KBM-7 (cell line): ENCODE measurements around the gene CDC20.

Experiments
- DNase-seq: peaks from one replicate; pipeline ENCODE4 v3.0.0-alpha.2; 2015
- in situ Hi-C: fragments of 300-500 bp; cut with MboI; formaldehyde crosslinking; loops from 2 replicates; pipeline ENCODE4 v1.14.3; 2020; ENCODE audit warnings: low sequenced_read_pairs, low pct_unique_long_range_greater_than_20kb, mixed read lengths

Gene CDC20

GRCh38 chr1:43358746-43359693 is at the start of gene CDC20:
Gene CDC20 (plus strand): TSS chr1:43358981. CDS start chr1:43359216, 235 bp downstream.
- in situ Hi-C loops = no loop called here
- DNase-seq = peak; percentile 97

- DNase-seq = no peak
- in situ Hi-C loops = no loop called here
These were observed 49.3 kb upstream of the CDC20 start for GRCh38 chr1:43309405-43310025.

DNA sequence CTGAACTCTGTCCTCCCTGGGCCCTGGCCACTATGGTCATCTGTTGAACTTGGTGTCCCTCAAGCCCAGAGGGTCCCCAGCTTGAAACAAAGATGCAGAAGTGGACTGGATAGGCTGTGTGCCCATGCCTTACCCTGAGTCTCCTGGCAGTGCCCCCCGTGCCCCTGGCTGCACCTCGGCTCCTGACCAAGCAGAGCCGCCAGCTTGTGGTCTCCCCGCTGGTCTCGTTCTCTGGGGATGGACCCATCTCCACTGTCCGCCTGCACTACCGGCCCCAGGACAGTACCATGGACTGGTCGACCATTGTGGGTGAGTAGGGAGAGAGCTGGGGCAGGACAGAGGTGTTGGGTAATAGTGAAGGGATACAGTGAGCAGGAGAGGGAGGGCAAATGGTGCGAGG is 47.3 kb upstream of the CDC20 start:
- in situ Hi-C loops = no loop called here
- DNase-seq = no peak

- no peak for DNase-seq
- in situ Hi-C loops = no loop called here
These were observed 46.6 kb upstream of the CDC20 start for GRCh38 chr1:43312212-43312623.

DNA sequence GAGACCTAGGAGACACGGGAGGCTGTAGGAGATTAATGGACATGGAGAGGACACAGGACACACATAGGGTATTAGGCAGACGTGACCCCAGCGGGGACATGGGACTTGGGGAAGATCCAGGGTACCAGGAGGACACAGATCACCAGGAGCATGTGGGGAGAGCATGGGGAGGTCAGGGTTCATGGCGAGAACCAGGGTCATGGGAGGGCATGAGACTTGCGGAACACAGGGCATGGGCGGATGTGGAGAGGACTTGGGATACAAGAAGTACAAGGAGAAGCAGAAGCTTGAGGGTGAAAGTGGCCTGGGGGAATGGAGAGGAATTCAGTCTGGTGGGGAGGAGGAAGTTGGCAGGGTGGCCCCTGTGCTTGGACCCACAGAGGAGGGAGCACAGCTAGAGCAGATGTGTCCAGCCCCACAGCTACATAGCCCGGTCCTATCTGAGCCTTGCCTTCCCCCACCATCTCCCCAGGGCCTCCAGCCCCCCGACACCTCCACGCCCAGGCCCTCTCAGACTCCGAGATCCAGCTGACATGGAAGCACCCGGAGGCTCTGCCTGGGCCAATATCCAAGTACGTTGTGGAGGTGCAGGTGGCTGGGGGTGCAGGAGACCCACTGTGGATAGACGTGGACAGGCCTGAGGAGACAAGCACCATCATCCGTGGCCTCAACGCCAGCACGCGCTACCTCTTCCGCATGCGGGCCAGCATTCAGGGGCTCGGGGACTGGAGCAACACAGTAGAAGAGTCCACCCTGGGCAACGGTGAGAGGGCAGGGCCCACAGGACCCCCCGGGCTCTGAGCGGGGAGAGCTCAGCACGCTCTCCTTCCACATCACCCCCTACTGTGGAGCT is 45.9 kb upstream of the CDC20 start:
- in situ Hi-C loops = no loop called here
- no peak for DNase-seq

DNA sequence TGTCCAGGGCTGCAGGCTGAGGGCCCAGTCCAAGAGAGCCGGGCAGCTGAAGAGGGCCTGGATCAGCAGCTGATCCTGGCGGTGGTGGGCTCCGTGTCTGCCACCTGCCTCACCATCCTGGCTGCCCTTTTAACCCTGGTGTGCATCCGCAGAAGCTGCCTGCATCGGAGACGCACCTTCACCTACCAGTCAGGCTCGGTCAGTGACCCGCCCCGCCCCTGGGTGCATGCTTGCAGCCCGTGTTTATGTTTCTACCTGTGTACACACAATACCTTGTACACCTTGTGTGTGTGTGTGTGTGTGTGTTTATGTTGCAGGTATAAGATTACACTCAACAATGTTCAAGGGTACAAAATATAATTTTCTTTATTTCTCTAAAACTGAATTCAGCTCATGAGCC is 45.0 kb upstream of the CDC20 start:
- DNase-seq = no peak
- in situ Hi-C loops = no loop called here

GRCh38 chr1:43314233-43314632 is 44.5 kb upstream of the CDC20 start:
- in situ Hi-C loops = no loop called here
- DNase-seq = no peak

DNA sequence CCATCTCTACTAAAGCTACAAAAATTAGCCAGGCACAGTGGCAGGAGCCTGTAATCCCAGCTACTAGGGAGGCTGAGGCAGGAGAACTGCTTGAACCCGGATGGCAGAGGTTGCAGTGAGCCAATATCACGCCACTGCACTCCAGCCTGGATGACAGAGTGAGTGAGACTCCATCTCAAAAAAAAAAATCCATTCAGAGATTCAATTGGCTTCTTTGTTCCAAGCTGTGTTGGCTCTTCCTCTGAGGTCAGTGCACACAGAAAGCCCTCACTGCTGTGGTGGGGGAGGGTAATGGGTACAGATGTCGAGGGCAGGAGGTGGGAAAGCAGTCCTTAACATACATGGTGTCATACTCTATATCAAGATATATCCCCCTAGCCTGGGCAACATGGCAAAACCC is 43.3 kb upstream of the CDC20 start:
- in situ Hi-C loops = no loop called here
- no peak for DNase-seq

- in situ Hi-C loops = no loop called here
- DNase-seq = no peak
These were observed 42.6 kb upstream of the CDC20 start for GRCh38 chr1:43315963-43316737.

GRCh38 chr1:43316738-43317520 is 41.9 kb upstream of the CDC20 start:
- in situ Hi-C loops = no loop called here
- DNase-seq = no peak

DNA sequence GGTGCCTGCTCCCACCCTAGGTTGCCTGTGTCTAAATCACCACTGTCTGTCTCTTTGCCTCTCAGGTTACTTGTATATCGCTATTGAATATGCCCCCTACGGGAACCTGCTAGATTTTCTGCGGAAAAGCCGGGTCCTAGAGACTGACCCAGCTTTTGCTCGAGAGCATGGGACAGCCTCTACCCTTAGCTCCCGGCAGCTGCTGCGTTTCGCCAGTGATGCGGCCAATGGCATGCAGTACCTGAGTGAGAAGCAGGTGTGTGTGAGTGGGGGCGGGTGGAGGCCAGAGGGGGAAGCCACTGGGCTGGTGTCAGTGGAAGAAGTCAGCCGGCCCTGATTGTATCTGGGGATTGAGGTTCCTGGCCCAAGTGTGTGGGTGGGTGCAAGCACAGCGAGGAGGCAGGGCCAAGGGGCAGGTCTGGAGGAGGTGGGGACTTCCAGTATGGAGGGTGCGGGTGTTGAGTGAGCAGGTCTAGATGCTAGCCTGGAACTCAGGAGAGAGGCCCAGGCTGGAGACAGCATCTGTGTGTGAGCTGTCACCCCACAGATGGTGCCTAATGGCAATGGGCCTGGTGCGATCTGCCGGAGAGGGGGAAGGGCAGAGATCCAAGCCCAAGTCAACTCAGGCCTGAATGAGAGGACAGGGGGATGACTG is 40.8 kb upstream of the CDC20 start:
- DNase-seq = no peak
- in situ Hi-C loops = no loop called here

DNA sequence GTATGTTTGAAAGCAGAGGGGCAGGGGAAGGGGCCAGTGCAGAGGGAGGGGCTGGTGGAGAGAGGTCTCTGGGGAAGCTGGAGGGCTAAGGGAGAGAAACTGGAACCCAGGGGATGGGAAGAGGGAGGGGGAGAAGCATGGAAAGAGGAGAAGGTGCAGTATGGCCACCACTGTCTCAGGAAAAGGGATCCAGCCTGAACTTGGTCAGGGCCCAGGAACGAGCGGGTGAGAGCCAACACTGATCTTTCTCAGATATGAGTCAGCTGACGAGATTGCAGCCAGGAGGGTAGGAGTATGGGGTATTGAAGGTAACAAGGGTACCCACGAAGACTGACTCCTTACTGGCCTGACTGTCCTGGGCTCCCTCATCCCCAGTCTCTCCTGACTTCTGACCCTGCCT is 40.0 kb upstream of the CDC20 start:
- in situ Hi-C loops = no loop called here
- no peak for DNase-seq

GRCh38 chr1:43319288-43319687 is 39.5 kb upstream of the CDC20 start:
- in situ Hi-C loops = no loop called here
- DNase-seq = no peak

GRCh38 chr1:43319766-43320165 is 39.0 kb upstream of the CDC20 start:
- no peak for DNase-seq

GRCh38 chr1:43321331-43321891 is 37.4 kb upstream of the CDC20 start:
- in situ Hi-C loops = no loop called here
- no peak for DNase-seq

More at GRCh38 chr1:43319766-43320165, 39.0 kb upstream of the CDC20 start:
- in situ Hi-C loops = no loop called here

DNA sequence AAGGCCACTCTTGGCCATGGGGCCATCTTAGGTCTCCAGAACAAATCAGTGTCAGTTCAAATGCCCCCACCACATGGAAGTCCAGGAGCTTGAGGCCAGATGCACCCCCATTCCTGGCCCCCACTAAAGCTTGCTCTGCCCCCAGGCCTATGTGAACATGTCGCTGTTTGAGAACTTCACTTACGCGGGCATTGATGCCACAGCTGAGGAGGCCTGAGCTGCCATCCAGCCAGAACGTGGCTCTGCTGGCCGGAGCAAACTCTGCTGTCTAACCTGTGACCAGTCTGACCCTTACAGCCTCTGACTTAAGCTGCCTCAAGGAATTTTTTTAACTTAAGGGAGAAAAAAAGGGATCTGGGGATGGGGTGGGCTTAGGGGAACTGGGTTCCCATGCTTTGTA is 36.3 kb upstream of the CDC20 start:
- no peak for DNase-seq
- in situ Hi-C loops = no loop called here

- no peak for DNase-seq
- in situ Hi-C loops = no loop called here
These were observed 34.0 kb upstream of the CDC20 start for GRCh38 chr1:43324810-43325209.
